Body of pancreas (tissue), 4 donors: ENCODE data around the gene ERBB4.

Experiments
- POLR2A ChIP-seq, 3 donors: fragments of 450-650 bp; IDR thresholded peaks; one replicate each; pipeline ENCODE4 v1.6.1; 2016; ENCODE audit warnings: antibody characterized with exemption in 3 of 3, mild to moderate bottlenecking in 2 of 3
- TF ChIP-seq, protein P1 (sequence below), 7 experiments: fragments of 450-650 bp in 4 of 7; fragments of 200-600 bp in 3 of 7; sonication (generic) in 3 of 7; IDR thresholded peaks; one replicate each; pipeline ENCODE4 v1.5.1; 2016 to 2019; ENCODE audit warnings: antibody characterized with exemption in 7 of 7

- TF ChIP-seq, protein P1, sequence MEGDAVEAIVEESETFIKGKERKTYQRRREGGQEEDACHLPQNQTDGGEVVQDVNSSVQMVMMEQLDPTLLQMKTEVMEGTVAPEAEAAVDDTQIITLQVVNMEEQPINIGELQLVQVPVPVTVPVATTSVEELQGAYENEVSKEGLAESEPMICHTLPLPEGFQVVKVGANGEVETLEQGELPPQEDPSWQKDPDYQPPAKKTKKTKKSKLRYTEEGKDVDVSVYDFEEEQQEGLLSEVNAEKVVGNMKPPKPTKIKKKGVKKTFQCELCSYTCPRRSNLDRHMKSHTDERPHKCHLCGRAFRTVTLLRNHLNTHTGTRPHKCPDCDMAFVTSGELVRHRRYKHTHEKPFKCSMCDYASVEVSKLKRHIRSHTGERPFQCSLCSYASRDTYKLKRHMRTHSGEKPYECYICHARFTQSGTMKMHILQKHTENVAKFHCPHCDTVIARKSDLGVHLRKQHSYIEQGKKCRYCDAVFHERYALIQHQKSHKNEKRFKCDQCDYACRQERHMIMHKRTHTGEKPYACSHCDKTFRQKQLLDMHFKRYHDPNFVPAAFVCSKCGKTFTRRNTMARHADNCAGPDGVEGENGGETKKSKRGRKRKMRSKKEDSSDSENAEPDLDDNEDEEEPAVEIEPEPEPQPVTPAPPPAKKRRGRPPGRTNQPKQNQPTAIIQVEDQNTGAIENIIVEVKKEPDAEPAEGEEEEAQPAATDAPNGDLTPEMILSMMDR (IDR thresholded peaks at IDR 0.05): no peak
- TF ChIP-seq POLR2A (IDR thresholded peaks at IDR 0.05): no peak
These were observed 209.7 kb downstream of the ERBB4 start for GRCh38 chr2:212328712-212329496.
